ENCODE results near the gene SCNN1A. TPM values are rescaled to one million over a fixed set of nuclear protein-coding genes. Genes with fewer than 3 reads are reported as not detected.

The SCNN1A gene
- total and polyA plus RNA-seq, 2 of the 4 experiments (the other 2 are of a cell fraction) = 0.41 TPM; not detected in 1

GRCh38 chr12:6333566-6333965 lies 41.8 kb downstream of the SCNN1A start (continued):
- TF ChIP-seq RCOR1 (IDR thresholded peaks at IDR 0.05; ENCODE audit: insufficient replicate concordance, low read length) = no peak

DNA sequence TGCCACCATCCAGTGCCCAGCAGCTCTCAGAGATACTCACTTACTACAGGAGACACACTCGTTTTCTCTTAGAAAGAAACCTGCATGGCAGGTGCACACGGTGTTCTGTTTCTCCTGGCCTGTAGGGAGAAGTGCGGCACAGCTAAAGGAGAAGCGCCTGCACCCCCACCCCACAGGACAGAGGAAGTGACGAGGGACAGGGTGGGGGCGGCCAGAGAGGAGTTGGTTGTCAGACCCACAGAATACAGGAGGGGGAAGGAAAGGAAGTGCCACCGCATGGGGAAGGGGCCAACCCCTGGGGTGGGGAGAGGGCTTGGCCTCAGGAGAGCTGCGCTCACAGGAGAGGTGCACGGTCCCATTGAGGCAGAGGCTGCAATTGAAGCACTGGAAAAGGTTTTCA lies 42.3 kb downstream of the SCNN1A start:
- Histone ChIP-seq H2AK9ac (replicated peaks; ENCODE audit: low read depth, low read length, poor library complexity) (peak overlapping the region; percentile 70), H3K9me1 (ENCODE audit: insufficient read depth, low read length) (peaks cover 25% of the 10 kb centered on the region), H3K56ac (ENCODE audit: extremely low read depth, insufficient read depth, low read length) (0 out of 2 replicates have a peak overlapping the region, but pooled peaks have one; percentile 5), H3K4ac (ENCODE audit: low read depth, low read length) (peak overlapping the region; percentile 99), H3K36me3 (ENCODE audit: control insufficient read depth, insufficient read depth, low read length) (peaks cover 63% of the 10 kb centered on the region), H4K5ac (ENCODE audit: low read depth, low read length) (peak overlapping the region; percentile 22; the same call in 1 of the 2 replicates), H2AFZ (replicated peaks; ENCODE audit: low read length, poor library complexity) (no peak overlapping the region), H3K4me1 (ENCODE audit: control insufficient read depth, insufficient read depth, low read length) (peaks cover 50% of the 10 kb centered on the region), H4K20me1 (ENCODE audit: insufficient read depth, low read length) (peaks cover 73% of the 10 kb centered on the region), H3K4me2 (ENCODE audit: low read depth, low read length) (peak overlapping the region; percentile 14; the same call in 1 of the 2 replicates), H2BK15ac (ENCODE audit: low read depth, low read length) (peak overlapping the region; percentile 75; the same call in 1 of the 3 replicates), H3K9me3 (ENCODE audit: control insufficient read depth, insufficient read depth, low read length) (no peaks in the 10 kb centered on the region), H3K27ac (ENCODE audit: insufficient read depth, low read length) (peak overlapping the region; percentile 94), H2BK20ac (ENCODE audit: low read depth, low read length) (0 out of 2 replicates have a peak overlapping the region, but pooled peaks have one; percentile 48), H3K4me3 (ENCODE audit: insufficient read depth, low read depth, low read length) (no peak overlapping the region), H3K27me3 (ENCODE audit: control insufficient read depth, insufficient read depth, low read length) (no peaks in the 10 kb centered on the region), H2BK5ac (ENCODE audit: low read depth, low read length, poor library complexity, severe bottlenecking) (peak overlapping the region; percentile 95), H4K91ac (ENCODE audit: insufficient read depth, low read depth, low read length) (peak overlapping the region; percentile 54), H3K23ac (ENCODE audit: low read depth, low read length) (peak overlapping the region; percentile 92; the same call in 1 of the 2 replicates), H3K18ac (ENCODE audit: low read depth, low read length) (0 out of 2 replicates have a peak overlapping the region, but pooled peaks have one; percentile 10), H4K8ac (ENCODE audit: low read depth in 2 of 2, low read length in 2 of 2) (peak overlapping the region in 1 of 2 experiments; percentile 32; a peak in 1 of 4 replicates), H3K79me1 (ENCODE audit: low read depth in 1 of 2, low read length in 2 of 2) (peaks cover 28 to 92% of the 10 kb centered on the region in 2 experiments), H2BK120ac (ENCODE audit: low read depth, low read length) (peak overlapping the region; percentile 28), H3K14ac (replicated peaks; ENCODE audit: low read depth, low read length) (peak overlapping the region; percentile 22; the same call in 1 of the 2 replicates), H2AK5ac (ENCODE audit: low read depth, low read length) (peak overlapping the region; percentile 86; the same call in 1 of the 2 replicates), H3K9ac (ENCODE audit: low read depth, low read length) (0 out of 2 replicates have a peak overlapping the region, but pooled peaks have one; percentile 31)
- ATAC-seq (ENCODE audit: low read depth) (no peak), DNase-seq (no peak)
- in situ Hi-C loops (cut with MboI; ENCODE audit: low sequenced_read_pairs) (loop anchor here (10.0 kb wide), 1 partner anchor 212 kb away; no protein-coding TSS in a partner anchor), intact Hi-C loops (cut with micrococcal nuclease) (no loop called here), dilution Hi-C loops (cut with HindIII; ENCODE audit: low sequenced_read_pairs, unreplicated experiment) (no loop called here)
- ChIA-PET POLR2A (ENCODE audit: unreplicated experiment) (no interaction called here), CTCF (interaction anchor here (1.8 kb wide), 1 partner anchor 10 kb away, joined by 4 read pairs; no protein-coding TSS in a partner anchor)
- TF ChIP-seq BHLHE40 (IDR thresholded peaks at IDR 0.05; ENCODE audit: low read depth, low read length) (no peak), POLR2A (IDR thresholded peaks at IDR 0.05; ENCODE audit: low read depth, low read length) (no peak), RFX5 (IDR thresholded peaks at IDR 0.05; ENCODE audit: low read depth, low read length) (no peak), CEBPB (IDR thresholded peaks at IDR 0.05; ENCODE audit: low read depth, low read length) (no peak), FOS (IDR thresholded peaks at IDR 0.05; ENCODE audit: low read depth, low read length) (no peak)
- TF ChIP-seq, protein P1, sequence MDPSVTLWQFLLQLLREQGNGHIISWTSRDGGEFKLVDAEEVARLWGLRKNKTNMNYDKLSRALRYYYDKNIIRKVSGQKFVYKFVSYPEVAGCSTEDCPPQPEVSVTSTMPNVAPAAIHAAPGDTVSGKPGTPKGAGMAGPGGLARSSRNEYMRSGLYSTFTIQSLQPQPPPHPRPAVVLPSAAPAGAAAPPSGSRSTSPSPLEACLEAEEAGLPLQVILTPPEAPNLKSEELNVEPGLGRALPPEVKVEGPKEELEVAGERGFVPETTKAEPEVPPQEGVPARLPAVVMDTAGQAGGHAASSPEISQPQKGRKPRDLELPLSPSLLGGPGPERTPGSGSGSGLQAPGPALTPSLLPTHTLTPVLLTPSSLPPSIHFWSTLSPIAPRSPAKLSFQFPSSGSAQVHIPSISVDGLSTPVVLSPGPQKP (IDR thresholded peaks at IDR 0.05; ENCODE audit: borderline replicate concordance, low read depth, low read length) = no peak
- WGBS, 2 experiments (ENCODE audit: extremely low coverage in 2 of 2, insufficient read length in 1 of 2) = 79% methylated on average over 3 of the region's 9 CpGs; no CpG with 5 or more reads in 1 of the 2 experiments
- BruUV-seq (replicated peaks) = no TSS peak

All from IMR-90 (cell line).